Cardiac septum (tissue), 1 donor: ENCODE data around the gene GNG13. TPM values are rescaled to one million over a fixed set of nuclear protein-coding genes. Genes with fewer than 3 reads are reported as not detected.

Experiments used
- DNase-seq: peaks from one replicate; pipeline ENCODE4 v3.0.0-alpha.2; 2020; ENCODE audit warnings: low spot score
- intact Hi-C: fragments of 100-400 bp; cut with DNase I; formaldehyde crosslinking; loops from one replicate; pipeline ENCODE4 v1.14.0; 2022
- microRNA-seq: library from miRNA; unstranded; fragments of <30 nt; microRNA quantifications from one replicate; pipeline ENCODE4 v1.2.0, GENCODE V29; 2020
- total RNA-seq: library from RNA; stranded (reverse); fragmentation: NEBNext Ultra II Directional; extraction: Animal tissue kit (Norgen Biotek cat#: 25700); gene quantifications from one replicate; pipeline ENCODE4 v1.2.1, GENCODE V29; 2021
- donor health status: DM: no; HTN: no; CAD: no.

GNG13 gene
- total RNA-seq, 1 donor from 2014 or later = not detected

DNA sequence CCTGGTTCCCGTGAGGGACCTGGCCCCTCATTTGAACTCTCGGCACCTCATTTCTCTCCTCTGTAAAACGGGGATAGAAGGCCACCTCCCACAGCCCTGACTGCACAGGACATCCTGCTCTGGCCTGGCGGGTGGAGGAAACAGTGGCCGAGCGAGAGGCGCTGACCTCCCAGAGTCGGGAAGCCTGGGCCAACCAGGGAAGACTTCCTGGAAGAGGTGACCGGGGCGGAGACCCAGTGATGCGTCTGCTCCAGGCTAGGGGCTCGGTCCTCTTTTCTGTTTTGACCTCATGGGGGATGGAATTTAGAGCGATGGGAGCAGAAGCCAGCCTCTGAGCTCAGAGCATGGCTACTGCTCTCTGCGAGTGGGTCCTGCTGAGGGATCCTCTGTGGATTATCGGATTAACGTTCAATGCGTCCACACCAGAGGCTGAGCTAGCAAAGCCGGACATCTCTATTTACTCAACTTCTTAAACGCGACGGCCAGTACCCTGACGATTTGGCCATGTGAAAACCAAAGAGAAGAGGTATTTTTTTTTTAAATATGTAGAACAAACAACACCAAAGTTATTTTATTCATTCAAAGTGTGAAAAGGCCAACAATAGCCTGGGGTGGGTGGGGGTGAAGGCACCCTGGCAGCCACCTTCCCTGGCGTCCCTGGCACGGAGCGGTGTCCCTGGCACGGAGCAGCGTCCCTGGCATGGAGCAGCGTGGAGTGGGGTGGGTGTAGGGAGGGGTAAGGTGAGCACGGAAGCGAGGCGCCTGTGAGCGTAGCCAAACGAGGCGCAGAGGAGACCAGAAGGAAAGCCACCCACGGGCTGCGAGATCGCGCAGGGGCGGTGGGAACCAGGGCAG lies 49.2 kb downstream of the GNG13 start:
- DNase-seq = no peak
- intact Hi-C loops = no loop called here

DNA sequence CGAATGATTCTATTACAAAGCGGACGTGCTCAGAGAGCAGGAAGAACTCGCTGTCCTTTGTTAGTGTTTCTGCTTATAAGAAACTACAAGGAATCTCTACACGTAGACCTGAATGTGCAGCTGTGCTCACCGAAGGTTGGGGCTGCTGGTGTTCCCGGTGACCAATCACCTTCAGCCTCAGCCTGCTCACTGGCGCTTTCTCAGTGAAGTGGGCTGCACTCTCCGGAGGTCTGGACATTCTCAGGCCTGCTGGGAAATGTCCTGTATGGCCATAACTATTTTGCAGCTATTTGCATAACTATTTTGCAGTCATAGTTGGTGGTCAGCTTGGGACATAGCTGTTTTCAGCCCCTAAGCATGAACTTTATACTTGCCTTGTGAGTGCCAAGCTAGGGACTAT lies 50.0 kb downstream of the GNG13 start:
- intact Hi-C loops = no loop called here
- no peak for DNase-seq

DNA sequence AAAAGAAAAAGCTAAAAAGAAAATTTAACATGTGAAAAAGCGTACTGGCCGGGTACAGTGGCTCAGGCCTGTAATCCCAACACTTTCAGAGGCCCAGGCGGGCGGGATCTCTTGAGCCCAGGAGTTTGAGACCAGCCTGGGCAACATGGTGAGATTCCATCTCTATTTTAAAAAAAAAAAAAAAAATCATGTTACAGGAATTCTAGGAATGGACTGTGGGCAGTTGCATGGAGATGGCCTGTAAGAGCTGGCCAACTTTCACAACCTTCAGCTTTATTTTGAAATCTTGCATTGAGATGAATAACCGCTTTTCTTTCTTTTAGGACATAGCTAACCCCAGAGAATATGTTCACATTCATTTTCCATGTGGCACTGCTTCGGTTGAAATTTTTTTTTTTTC lies 51.5 kb downstream of the GNG13 start:
- intact Hi-C loops = no loop called here
- DNase-seq = no peak

Small RNA genes lying within 50 kb of the gene (microRNA-seq; reads per million reads assigned to microRNA genes)
- gene MIR662 = not detected

Other genes starting within 250 kb of the GNG13 start
- gene PRR35, start 240.3 kb downstream of the GNG13 start, total RNA-seq = not detected
- gene NHLRC4, start 233.7 kb downstream of the GNG13 start, total RNA-seq = 0.30 TPM
- 25.5 TPM for gene PIGQ, start 230.8 kb downstream of the GNG13 start, total RNA-seq
- gene RAB40C, start 210.7 kb downstream of the GNG13 start, total RNA-seq = 19.4 TPM
- 0.40 TPM for gene WFIKKN1, start 169.7 kb downstream of the GNG13 start, total RNA-seq
- 47.7 TPM for gene METTL26, start 164.4 kb downstream of the GNG13 start, total RNA-seq
- gene MCRIP2, start 158.9 kb downstream of the GNG13 start, total RNA-seq = 90.3 TPM
- 13.9 TPM for gene WDR90, start 151.4 kb downstream of the GNG13 start, total RNA-seq
- 102 TPM for gene RHOT2, start 132.6 kb downstream of the GNG13 start, total RNA-seq
- 1.8 TPM for gene RHBDL1, start 125.1 kb downstream of the GNG13 start, total RNA-seq
- gene STUB1, start 120.3 kb downstream of the GNG13 start, total RNA-seq = 110 TPM
- gene JMJD8, start 116.4 kb downstream of the GNG13 start, total RNA-seq = 50.5 TPM
- gene WDR24, start 110.3 kb downstream of the GNG13 start, total RNA-seq = 9.1 TPM
- 1.5 TPM for gene FBXL16, start 94.9 kb downstream of the GNG13 start, total RNA-seq
- 73.3 TPM for gene METRN, start 85.6 kb downstream of the GNG13 start, total RNA-seq
- 36.6 TPM for gene ANTKMT, start 79.6 kb downstream of the GNG13 start, total RNA-seq
- 0.16 TPM for gene CCDC78, start 74.3 kb downstream of the GNG13 start, total RNA-seq
- 10.9 TPM for gene HAGHL, start 73.6 kb downstream of the GNG13 start, total RNA-seq
- 21.7 TPM for gene CIAO3, start 59.7 kb downstream of the GNG13 start, total RNA-seq
- gene MSLN, start 40.0 kb downstream of the GNG13 start, total RNA-seq = not detected
- 7.9 TPM for gene RPUSD1, start 12.4 kb downstream of the GNG13 start, total RNA-seq
- 7.1 TPM for gene CHTF18, start 12.1 kb downstream of the GNG13 start, total RNA-seq
- 8.4 TPM for gene LMF1, start 170.2 kb upstream of the GNG13 start, total RNA-seq
- 1.8 TPM for gene SOX8, start 181.0 kb upstream of the GNG13 start, total RNA-seq